Psoas muscle (tissue), 8 donors: ENCODE measurements around the gene ANKRD42. TPM values are rescaled to one million over a fixed set of nuclear protein-coding genes. Genes with fewer than 3 reads are reported as not detected.

Source experiments
- ATAC-seq, 4 donors: fragments of 200-7000 bp; cut with Tn5 transposase; one replicate each; pipeline ENCODE4 v1.9.1; 2020; ENCODE audit warnings: moderate library complexity in 3 of 4, mild to moderate bottlenecking in 2 of 4
- DNase-seq, 2 donors: peaks; one replicate each; pipeline ENCODE4 v3.0.0-alpha.2; 2020
- H3K27ac ChIP-seq: fragments of 200-600 bp; one replicate; pipeline ENCODE4 v1.8.0; 2022
- H3K27me3 ChIP-seq, 3 donors: fragments of 200-600 bp in 1 of 3; one replicate each; pipeline versions ENCODE4 v1.6.1 to v1.8.0; 2013 to 2022; ENCODE audit warnings: low read length in 2 of 3, mild to moderate bottlenecking in 2 of 3, moderate library complexity in 1 of 3; ENCODE audit not compliant: insufficient read depth in 3 of 3
- H3K36me3 ChIP-seq, 2 donors: fragments of 200-600 bp in 1 of 2; one replicate each; pipeline versions ENCODE4 v1.6.1 to v1.8.0; 2013 to 2022; ENCODE audit warnings: low read depth in 1 of 2, mild to moderate bottlenecking in 1 of 2, moderate library complexity in 1 of 2; ENCODE audit not compliant: insufficient read depth in 1 of 2
- H3K4me1 ChIP-seq: fragments of 200-600 bp; one replicate; pipeline ENCODE4 v1.8.0; 2022
- H3K4me3 ChIP-seq: fragments of 200-600 bp; one replicate; pipeline ENCODE4 v1.8.0; 2022; ENCODE audit warnings: mild to moderate bottlenecking
- H3K9me3 ChIP-seq: fragments of 200-600 bp; one replicate; pipeline ENCODE4 v1.8.0; 2022
- CTCF ChIP-seq: fragments of 200-600 bp; IDR thresholded peaks from one replicate; pipeline ENCODE4 v1.8.0; 2022; ENCODE audit warnings: antibody characterized with exemption
- WGBS, 3 donors: extraction: QIAGEN DNeasy Blood & Tissue Kit; methylation state at CpG; one replicate each; pipeline versions ENCODE4 v1.1.6 to v1.1.7; 2013; 5-methylcytosine and 5-hydroxymethylcytosine counted together
- intact Hi-C, 2 donors: fragments of 100-400 bp; cut with DNase I; formaldehyde crosslinking; loops; one replicate each; pipeline versions ENCODE4 v1.11.0 to v1.14.2; 2022
- polyA plus RNA-seq, 3 donors: library from polyadenylated mRNA; stranded (reverse); fragments of 200-250 nt; gene quantifications; one replicate each; pipeline ENCODE4 v1.2.3, GENCODE V29; 2013
- total RNA-seq, 4 donors: library from RNA; stranded (reverse); fragmentation: NEBNext Ultra II Directional in 2 of 4; extraction: Animal tissue kit (Norgen Biotek cat#: 25700) in 2 of 4; gene quantifications; one replicate each; pipeline versions ENCODE4 v1.2.1 to v1.2.4, GENCODE V29; 2021 to 2023
- donor health status: healthy with polysubstance abuse.
- donor health status: DM: no; HTN: no; CAD: no; lungs with moderate emphysema.
- donor health status: Bipolar disorder and iron deficiency.
- donor health status: healthy.
- donor health status: DM: yes; HTN: yes; CAD: no.
- donor health status: DM: no; HTN: no; CAD: no.
- donor health status: DM: no; HTN: no; CAD: no.
- donor health status: DM: yes; HTN: yes; CAD: no.

The ANKRD42 gene
- total and polyA plus RNA-seq, 7 donors: 1.6 to 9.1 (median 3.7) TPM

GRCh38 chr11:83152264-83152663 lies 41.2 kb upstream of the ANKRD42 start:
- Histone ChIP-seq H3K27me3 (no peaks in the 10 kb centered on the region), H3K27ac (no peak overlapping the region), H3K36me3 (no peaks in the 10 kb centered on the region), H3K4me3 (no peak overlapping the region), H3K4me1 (no peaks in the 10 kb centered on the region), H3K9me3 (no peaks in the 10 kb centered on the region)
- intact Hi-C loops: loop anchor here in 1 of 2 donors (5.0 kb wide), 1 partner anchor 50 kb away; no protein-coding TSS in a partner anchor
- no peak for TF ChIP-seq CTCF
- DNase-seq: no peak
- 94 to 96% (median 95%) methylated on average over 2 of the region's 2 CpGs for WGBS, 3 donors
- ATAC-seq: no peak

GRCh38 chr11:83153764-83154163 lies 39.7 kb upstream of the ANKRD42 start:
- H3K9me3 ChIP-seq: no peaks in the 10 kb centered on the region
- TF ChIP-seq CTCF: no peak
- H3K4me3 ChIP-seq: no peak overlapping the region
- intact Hi-C loops: loop anchor here in 1 of 2 donors (5.0 kb wide), 1 partner anchor 51 kb away; no protein-coding TSS in a partner anchor
- H3K27me3 ChIP-seq: no peaks in the 10 kb centered on the region
- no peak overlapping the region for H3K27ac ChIP-seq
- peaks cover 0 to 3% of the 10 kb centered on the region in 2 donors for H3K36me3 ChIP-seq
- ATAC-seq (no peak), DNase-seq (no peak)
- no peaks in the 10 kb centered on the region for H3K4me1 ChIP-seq
- 91 to 96% (median 94%) methylated on average over 6 of the region's 6 CpGs for WGBS, 3 donors

- Histone ChIP-seq H3K4me1 (peaks cover 17% of the 10 kb centered on the region), H3K4me3 (peak overlapping the region; percentile 94), H3K27ac (peak overlapping the region; percentile 95), H3K27me3 (no peaks in the 10 kb centered on the region), H3K9me3 (no peaks in the 10 kb centered on the region), H3K36me3 (peaks cover 0 to 23% of the 10 kb centered on the region in 2 donors)
- DNase-seq (peak; percentile 98 to 99), ATAC-seq (peak; percentile 89 to 96 (median 92))
- 0 to 1% (median 0%) methylated on average over 34 to 35 of the region's 35 CpGs for WGBS, 3 donors
- intact Hi-C loops: loop anchor here (1.0 to 5.0 kb wide), 6 partner anchors 36 to 254 kb away; partner anchors contain the start of genes ANKRD42 (in 2 of the 2), DDIAS (in 1 of the 2), PRCP (in 1 of the 2) and RAB30 (in 1 of the 2)
- TF ChIP-seq CTCF: no peak
These were observed 37.1 kb upstream of the ANKRD42 start for GRCh38 chr11:83156144-83156995.

GRCh38 chr11:83156996-83157593 lies 36.4 kb upstream of the ANKRD42 start, which contains the start of gene PCF11:
TSS of gene PCF11 (plus strand) at chr11:83157131. CDS start at chr11:83157440, 309 bp downstream.
- peaks cover 0 to 26% of the 10 kb centered on the region in 2 donors for H3K36me3 ChIP-seq

More at GRCh38 chr11:83156996-83157593, 36.4 kb upstream of the ANKRD42 start, which contains the start of gene PCF11:
- H3K27ac ChIP-seq: peak within 1 kb of the TSS; percentile 98
- no peaks in the 10 kb centered on the region for H3K9me3 ChIP-seq
- TF ChIP-seq CTCF: no peak
- WGBS, 3 donors: 0% methylated on average over 43 to 55 of the region's 55 CpGs
- intact Hi-C loops: loop anchor here (1.0 to 5.0 kb wide), 6 partner anchors 35 to 255 kb away; partner anchors contain the start of genes ANKRD42 (in 2 of the 2), DDIAS (in 1 of the 2), PRCP (in 1 of the 2) and RAB30 (in 1 of the 2)
- H3K4me3 ChIP-seq: peak within 1 kb of the TSS; percentile 94
- H3K27me3 ChIP-seq: no peaks in the 10 kb centered on the region
- ATAC-seq (peak; percentile 17 to 88 (median 22)), DNase-seq (no peak)
- peaks cover 24% of the 10 kb centered on the region for H3K4me1 ChIP-seq
